Stimulated activated CD4-positive, alpha-beta T cell treated with anti-CD3 and anti-CD28 coated beads, TNF-alpha, amount 100 ng/mL, for 1 hour (primary cell): ENCODE results near the gene MYO7B.

ENCODE experiments used
- DNase-seq, 3 donors: peaks; one replicate each; pipeline ENCODE4 v3.0.0-alpha.2; 2020; ENCODE audit warnings: low read depth in 3 of 3, low spot score in 1 of 3

Gene MYO7B

GRCh38 chr2:127607399-127607908, 72.0 kb downstream of the MYO7B start:
- no peak for DNase-seq

GRCh38 chr2:127608061-127609030, 72.9 kb downstream of the MYO7B start:
- DNase-seq: no peak

GRCh38 chr2:127609031-127609751, 73.7 kb downstream of the MYO7B start:
- no peak for DNase-seq

GRCh38 chr2:127609818-127610217, 74.3 kb downstream of the MYO7B start:
- DNase-seq: no peak

- no peak for DNase-seq
Measured at GRCh38 chr2:127610561-127610960, 75.1 kb downstream of the MYO7B start.

- no peak for DNase-seq
Measured at GRCh38 chr2:127611076-127611925, 75.8 kb downstream of the MYO7B start.

GRCh38 chr2:127612111-127612822, 76.8 kb downstream of the MYO7B start:
- no peak for DNase-seq

GRCh38 chr2:127614246-127614645, 78.8 kb downstream of the MYO7B start:
- no peak for DNase-seq

- no peak for DNase-seq
Measured at GRCh38 chr2:127614731-127615130, 79.2 kb downstream of the MYO7B start.

- DNase-seq: no peak
Measured at GRCh38 chr2:127615511-127616166, 80.2 kb downstream of the MYO7B start.

GRCh38 chr2:127618551-127619202, 83.2 kb downstream of the MYO7B start:
- no peak for DNase-seq

- DNase-seq: no peak
Measured at GRCh38 chr2:127619203-127619590, 83.7 kb downstream of the MYO7B start.

- DNase-seq: no peak
Measured at GRCh38 chr2:127619877-127620705, 84.6 kb downstream of the MYO7B start.

- DNase-seq: no peak
Measured at GRCh38 chr2:127620866-127621265, 85.4 kb downstream of the MYO7B start.

GRCh38 chr2:127621981-127622431, 86.5 kb downstream of the MYO7B start:
- no peak for DNase-seq

GRCh38 chr2:127622561-127623387, 87.3 kb downstream of the MYO7B start:
- no peak for DNase-seq
